GM18511 (cell line): Measurements from ENCODE around the gene CCDC69.

Source experiments
- ATAC-seq: cut with Tn5 transposase; IDR thresholded peaks from one replicate; pipeline ENCODE4 v1.9.1; 2021; ENCODE audit warnings: mild to moderate bottlenecking, moderate library complexity; ENCODE audit not compliant: unreplicated experiment

The CCDC69 gene

DNA sequence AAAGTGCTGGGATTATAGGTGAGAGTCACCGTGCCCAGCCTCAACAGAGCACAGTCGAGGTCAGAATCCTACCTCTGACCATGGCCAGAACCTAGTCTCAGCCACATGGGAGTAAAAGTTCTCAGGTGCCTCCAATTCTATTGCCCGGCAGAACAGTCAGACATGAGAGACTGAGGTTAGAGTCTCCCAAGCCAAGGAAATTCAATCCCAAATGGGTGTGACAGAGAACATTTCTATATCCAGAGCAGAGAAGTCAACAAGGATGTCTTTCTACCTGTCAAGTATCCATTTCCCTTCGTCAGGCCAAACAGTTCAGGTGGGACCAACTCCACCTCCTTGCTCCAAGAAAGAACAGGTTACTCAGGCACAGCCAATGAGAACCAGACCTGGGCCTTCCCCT, 76.9 kb downstream of the CCDC69 start:
- ATAC-seq, result no peak

DNA sequence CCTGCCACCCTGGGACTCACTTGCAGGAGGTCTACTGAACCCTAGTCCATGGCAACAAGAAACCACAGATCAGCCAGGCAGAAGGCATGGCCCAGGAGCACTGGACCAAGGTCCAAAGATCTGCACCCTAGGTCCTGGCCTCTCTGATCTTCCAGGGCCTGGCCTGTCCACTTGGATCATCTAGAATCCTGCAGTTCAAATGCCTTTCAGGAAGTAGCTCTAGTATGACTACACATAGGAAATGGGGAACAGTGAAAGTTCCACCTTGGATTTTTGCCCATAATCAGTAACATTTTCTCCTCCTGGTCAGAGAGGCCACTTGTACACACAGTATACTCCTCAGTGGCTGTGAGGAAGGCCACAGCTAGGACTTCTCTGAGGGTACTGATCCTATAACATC, 77.8 kb downstream of the CCDC69 start:
- ATAC-seq, result no peak

DNA sequence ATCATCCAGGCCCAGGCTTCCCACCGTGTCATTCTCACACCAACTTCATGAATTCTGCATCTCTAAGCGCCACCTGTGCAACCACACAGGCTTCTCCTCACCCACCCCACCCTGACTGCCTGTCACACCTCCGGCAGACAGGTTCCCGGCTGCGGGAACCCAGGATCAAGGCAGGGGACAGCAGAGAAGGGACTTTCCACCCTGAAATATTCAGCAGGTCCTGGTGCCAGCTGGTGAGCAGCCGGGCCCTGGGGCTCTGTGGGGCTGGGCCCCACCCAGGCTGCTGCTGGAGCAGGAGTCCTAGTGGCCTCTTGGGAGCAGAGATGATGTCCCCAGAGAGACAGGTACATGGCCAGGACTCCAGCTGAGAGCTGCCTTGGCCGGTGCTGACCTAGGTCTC, 79.0 kb downstream of the CCDC69 start:
- ATAC-seq, result no peak

DNA sequence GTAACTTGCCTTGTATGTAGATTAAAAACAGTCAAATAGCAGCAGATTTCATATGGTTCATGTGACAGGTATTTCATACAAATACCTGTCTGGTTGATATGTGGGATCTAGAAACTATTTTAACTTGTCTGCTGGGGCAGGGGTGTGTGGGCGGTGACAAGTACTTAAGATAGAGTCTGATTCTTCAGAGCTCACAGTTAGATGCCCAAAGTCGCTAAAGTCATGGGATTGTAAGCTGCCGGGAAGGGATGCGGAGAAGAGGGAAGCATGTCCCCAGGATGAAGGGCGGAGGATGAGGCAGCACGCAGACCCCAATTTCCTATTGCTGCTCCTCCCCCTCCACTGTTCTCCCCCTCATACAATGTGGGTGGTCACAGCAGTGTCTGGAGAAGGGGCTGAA, 79.6 kb downstream of the CCDC69 start:
- ATAC-seq, result no peak

DNA sequence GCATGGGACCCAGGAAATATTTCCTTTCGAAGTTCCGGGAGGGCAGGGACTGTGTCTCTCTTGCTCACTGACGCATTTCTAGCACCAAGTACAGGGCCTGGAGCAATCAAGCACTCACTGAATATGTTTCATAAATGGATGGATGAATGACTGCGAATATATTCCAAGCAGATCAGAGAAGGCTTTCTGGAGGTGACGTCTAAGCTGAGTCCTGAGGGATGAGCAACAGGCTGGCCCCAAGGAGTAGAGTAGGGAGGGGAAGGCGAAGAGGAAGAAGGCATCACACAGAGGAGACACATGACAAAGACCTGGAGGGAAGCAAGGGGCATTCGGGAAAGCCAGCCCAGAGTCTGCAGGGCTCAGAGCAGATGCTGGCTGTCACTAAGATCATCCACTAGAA, 80.2 kb downstream of the CCDC69 start:
- ATAC-seq, result no peak

DNA sequence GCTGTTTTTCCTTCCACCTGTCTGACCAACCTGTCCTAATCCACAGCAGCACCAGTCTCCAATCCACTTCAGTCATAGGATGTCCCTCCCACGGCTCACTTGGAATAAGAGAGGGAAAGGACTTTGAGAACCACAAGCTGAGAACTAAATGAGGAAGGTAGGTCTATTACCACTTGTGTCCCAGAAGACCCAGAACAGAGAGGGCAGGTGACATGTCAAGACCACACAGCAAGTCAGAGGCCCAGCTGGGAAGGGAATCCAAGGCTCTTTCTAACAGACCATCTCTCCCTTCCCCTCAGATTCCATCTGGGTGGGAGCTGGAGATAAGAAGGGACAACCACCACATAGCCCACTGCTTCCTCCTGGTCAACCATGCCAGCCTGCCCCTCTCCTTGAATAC, 81.0 kb downstream of the CCDC69 start:
- ATAC-seq, result no peak

DNA sequence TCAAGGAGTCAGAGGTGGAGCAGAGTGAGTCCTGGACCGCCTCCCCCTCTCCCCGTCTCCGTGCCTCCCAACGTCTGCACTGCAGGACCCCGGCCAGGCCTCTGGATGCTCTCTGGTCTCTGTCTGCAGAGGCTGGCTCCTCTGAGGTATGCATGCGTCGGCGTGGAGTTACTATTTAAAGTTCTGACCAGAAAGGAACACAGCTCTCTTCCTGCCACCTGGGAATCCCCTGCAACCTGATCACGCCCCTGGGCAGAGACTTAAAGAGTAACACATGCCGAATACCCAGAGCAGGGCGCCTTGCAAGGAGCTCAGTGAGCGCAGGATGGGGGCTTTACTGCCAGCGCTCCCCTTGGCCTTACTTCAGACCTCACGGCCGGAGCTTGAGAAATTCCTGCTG, 82.4 kb downstream of the CCDC69 start:
- peak; percentile 94 for ATAC-seq

DNA sequence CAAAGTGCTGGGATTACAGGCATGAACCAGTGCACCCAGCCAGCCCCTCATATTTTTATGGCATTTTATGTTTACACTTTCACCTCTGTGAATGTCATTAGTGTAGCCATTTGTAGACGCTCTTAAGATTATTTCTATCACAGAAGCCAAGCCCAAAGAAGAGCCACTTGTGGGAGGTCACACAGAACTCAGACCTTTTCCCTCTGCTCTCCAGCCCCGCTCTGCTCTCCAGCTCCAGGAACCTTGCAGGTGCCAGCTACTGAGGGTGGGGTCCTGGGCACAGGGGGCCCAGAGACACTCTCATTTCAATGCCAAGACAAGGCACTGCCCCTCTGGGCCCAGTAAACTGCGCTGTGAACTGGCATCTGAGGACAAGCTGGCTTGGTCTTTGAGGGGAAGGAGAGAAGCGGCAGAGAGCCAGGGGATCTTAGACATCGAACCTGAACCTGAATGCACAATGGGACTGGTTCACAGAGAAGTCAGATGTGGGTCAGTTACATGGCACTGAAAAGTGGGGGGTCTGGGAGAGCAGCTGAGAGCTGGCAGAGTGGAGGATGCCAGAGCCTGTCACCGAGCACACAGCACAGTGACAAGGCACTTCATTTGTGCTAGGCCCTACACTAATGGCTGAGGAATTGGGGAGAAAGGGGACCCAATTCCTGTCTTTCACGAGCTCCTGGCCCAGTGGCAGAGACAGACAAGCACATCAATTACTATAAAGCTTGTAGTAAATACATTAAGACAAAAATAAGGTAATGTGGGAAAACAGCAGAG, 83.0 kb downstream of the CCDC69 start:
- no peak for ATAC-seq

DNA sequence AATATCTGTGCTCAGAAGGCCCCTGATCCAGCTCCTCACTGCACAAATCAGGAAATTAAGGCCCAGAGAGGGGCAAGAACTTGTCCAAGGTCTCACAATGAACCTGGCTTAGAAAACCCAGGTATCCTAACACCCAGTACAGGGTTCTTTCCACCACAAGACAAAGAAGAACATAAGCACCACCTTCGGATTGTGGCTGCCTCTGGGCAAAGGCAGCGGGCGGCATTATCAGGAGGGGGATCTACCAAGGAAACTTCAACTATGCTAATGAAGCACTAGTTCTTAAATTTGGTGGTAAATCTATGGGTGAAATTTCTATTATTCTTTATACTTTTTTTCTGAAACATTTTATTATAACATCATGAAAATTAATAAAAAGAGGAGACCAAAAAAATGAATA, 84.2 kb downstream of the CCDC69 start:
- no peak for ATAC-seq

DNA sequence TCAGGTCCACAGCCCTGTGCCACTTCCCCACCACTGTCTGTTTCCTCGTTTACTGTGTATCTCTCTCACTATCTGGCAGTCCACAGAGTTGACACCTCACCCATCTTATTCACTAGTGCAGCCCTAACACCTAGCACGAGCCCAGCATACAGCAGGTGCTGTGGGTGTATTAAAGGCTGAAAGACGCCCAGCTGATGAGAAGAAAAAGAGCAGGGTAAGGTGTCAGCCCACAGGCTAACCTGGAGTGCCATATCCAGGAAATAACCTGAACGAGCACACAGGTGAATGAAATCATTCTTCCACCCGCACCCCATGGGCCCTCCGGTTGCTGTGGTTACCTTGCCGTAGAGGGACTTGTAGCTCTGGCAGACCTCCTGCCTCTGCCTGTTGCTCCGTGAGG, 84.9 kb downstream of the CCDC69 start:
- no peak for ATAC-seq

DNA sequence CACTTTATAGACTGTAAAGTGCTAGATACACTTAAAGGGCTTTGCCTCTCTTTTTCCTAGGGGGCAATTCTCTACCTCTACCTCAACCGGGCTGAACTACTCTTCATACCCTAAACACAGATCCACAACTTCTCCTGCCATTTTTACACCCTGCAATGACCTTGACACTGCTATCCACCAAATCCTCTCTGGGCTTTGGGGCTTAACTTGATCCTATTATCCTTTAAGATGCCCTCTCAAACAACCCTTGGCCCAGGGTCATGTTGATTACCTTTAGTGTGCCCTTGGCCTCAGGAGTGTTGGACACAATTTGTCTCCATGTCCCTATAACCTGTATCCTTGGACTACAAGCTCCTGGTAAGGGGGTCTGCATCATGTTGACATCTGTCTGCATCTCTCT, 85.8 kb downstream of the CCDC69 start:
- ATAC-seq, result no peak

DNA sequence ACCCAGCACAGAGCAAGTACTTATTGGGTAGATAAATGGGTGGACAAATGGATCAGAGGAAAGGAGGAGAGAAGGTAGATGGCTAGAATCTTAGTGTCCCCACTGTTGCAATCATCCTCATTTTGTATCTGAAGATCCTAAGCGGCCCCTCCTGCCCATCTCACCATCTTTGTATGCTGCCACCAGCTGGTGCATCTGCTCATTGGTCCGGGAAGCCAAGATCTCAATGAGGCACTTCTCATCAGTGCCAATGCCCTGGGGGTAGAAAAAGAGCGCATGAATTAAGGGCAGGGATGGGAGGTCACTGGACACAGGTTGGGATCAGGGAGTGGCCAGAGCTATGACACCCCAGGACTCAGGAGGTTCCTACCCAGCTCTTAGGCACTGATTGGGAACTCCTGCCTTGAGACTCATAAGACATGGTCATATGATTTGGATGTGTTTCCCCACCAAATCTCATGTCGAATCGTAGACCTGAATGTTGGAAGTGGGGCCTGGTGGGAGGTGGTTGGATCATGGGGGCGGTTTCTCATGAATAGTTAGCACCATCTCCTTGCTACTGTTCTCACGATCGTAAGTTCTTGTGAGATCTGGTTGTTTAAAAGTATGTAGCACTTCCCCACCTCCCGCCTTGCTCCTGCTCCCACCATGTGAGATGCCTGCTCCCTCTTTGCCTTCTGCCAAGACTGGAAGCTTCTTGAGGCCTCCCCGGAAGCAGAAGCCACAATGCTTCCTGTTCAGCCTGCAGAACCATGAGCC, 86.6 kb downstream of the CCDC69 start:
- ATAC-seq, result no peak

DNA sequence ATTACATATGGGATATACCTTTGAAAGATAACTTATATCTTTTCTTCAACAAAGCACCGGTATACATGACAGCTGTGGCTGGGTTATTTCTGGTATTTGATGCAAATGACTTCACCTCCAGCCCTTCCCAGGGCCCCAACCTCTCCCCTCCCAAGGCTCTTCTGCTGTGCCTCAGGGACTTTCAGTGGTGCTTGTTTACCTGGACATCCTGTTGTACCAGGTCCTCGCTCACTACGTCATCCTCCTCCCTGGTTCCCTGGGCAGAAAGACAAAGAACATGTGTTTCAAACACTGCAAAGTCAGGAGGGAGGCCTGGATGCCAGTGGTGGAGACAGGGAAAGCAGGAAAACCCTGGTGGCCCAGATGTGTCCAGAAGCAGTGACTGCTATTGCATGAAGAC, 89.7 kb downstream of the CCDC69 start:
- peak; percentile 71 for ATAC-seq

DNA sequence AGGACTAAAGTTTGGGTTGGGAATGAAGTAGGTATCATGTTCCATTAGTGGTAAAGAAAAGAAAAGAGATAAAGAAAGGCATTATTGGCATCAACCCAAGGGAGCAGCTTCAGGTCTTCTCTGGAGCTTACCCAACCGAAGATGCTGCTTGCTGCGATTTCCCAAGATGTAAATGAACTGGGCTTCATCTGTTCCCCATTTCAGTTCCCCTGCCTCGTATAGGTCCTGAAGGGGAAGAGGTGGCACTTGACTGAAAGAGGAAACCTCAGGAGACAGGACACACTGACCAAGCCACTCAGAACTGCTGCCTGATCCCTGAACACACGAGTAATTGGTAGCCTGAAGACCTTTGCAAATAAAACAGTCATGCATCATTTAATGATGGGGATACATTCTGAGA, 90.9 kb downstream of the CCDC69 start:
- ATAC-seq, result no peak
